HEK293 (cell line): ENCODE data around the gene PARP8.

Source experiments
- CTCF ChIA-PET: fragments of 350-600 bp; formaldehyde crosslinking; extraction: SDS; loops from one replicate; lab custom pipeline; 2021; ENCODE audit warnings: antibody characterized with exemption; lab: Yijun Ruan, JAX
- POLR2A ChIA-PET: fragments of 300-600 bp; formaldehyde crosslinking; extraction: SDS; loops from one replicate; lab custom pipeline; 2020; ENCODE audit warnings: antibody characterized with exemption, inconsistent platforms; lab: Yijun Ruan, JAX
- H3K27ac ChIP-seq: fragments of 200-500 bp; sonication (Bioruptor generic); 2 replicates; pipeline ENCODE4 v1.5.1; 2014; ENCODE audit warnings: low read depth, low read length, control low read depth, inconsistent platforms; ENCODE audit errors: extremely low read depth
- H3K36me3 ChIP-seq, 2 experiments: fragments of 200-500 bp in 1 of 2; sonication (Bioruptor generic) in 1 of 2; 1 replicate in 1 of 2; 2 replicates in 1 of 2; pipeline ENCODE4 v1.5.1; 2014 to 2017; ENCODE audit warnings: inconsistent platforms in 2 of 2, low read length in 2 of 2; ENCODE audit not compliant: control insufficient read depth in 2 of 2, insufficient read depth in 1 of 2
- H3K4me1 ChIP-seq: fragments of 200-500 bp; sonication (Bioruptor generic); 2 replicates; pipeline ENCODE4 v1.5.1; 2014; ENCODE audit warnings: mild to moderate bottlenecking, low read length, inconsistent platforms; ENCODE audit not compliant: control insufficient read depth, insufficient read depth
- H3K4me3 ChIP-seq: 2 replicates; pipeline ENCODE4 v1.5.1; 2011; ENCODE audit warnings: low read depth, mild to moderate bottlenecking, control low read depth, low read length, moderate library complexity
- H3K9me3 ChIP-seq: fragments of 200-500 bp; sonication (Bioruptor generic); 2 replicates; pipeline ENCODE4 v1.5.1; 2014; ENCODE audit warnings: low read depth, low read length, inconsistent platforms; ENCODE audit not compliant: control insufficient read depth, insufficient read depth
- ATF2 ChIP-seq: fragments of 450-650 bp; formaldehyde crosslinking; IDR thresholded peaks from 2 replicates; pipeline ENCODE4 v1.5.1; 2016; ENCODE audit warnings: missing biosample characterization, missing genetic modification characterization, low read depth
- BCL11A ChIP-seq: fragments of 450-650 bp; formaldehyde crosslinking; IDR thresholded peaks from 2 replicates; pipeline ENCODE4 v1.5.1; 2016; ENCODE audit warnings: low read depth, missing biosample characterization, missing genetic modification characterization
- BCL11B ChIP-seq: fragments of 450-650 bp; formaldehyde crosslinking; IDR thresholded peaks from 2 replicates; pipeline ENCODE4 v1.5.1; 2016; ENCODE audit warnings: low read depth, missing biosample characterization, missing genetic modification characterization
- EGR2 ChIP-seq: fragments of 450-650 bp; formaldehyde crosslinking; IDR thresholded peaks from 2 replicates; pipeline ENCODE4 v1.5.1; 2016; ENCODE audit warnings: low read depth, missing biosample characterization, missing genetic modification characterization
- GFI1B ChIP-seq: fragments of 450-650 bp; formaldehyde crosslinking; IDR thresholded peaks from 2 replicates; pipeline ENCODE4 v1.5.1; 2016; ENCODE audit warnings: missing biosample characterization, missing genetic modification characterization
- PBX3 ChIP-seq: sonication (generic); formaldehyde crosslinking; IDR thresholded peaks from 2 replicates; pipeline ENCODE4 v1.8.1; 2022; ENCODE audit warnings: mild to moderate bottlenecking, moderate library complexity, missing genetic modification reagents
- REST ChIP-seq: fragments of 450-650 bp; formaldehyde crosslinking; IDR thresholded peaks from 2 replicates; pipeline ENCODE4 v1.5.1; 2016; ENCODE audit warnings: missing biosample characterization, missing genetic modification characterization
- SP3 ChIP-seq: fragments of 450-650 bp; formaldehyde crosslinking; IDR thresholded peaks from 2 replicates; pipeline ENCODE4 v1.5.1; 2016; ENCODE audit warnings: missing biosample characterization, missing genetic modification characterization
- ZBTB11 ChIP-seq: fragments of 450-650 bp; formaldehyde crosslinking; conservative IDR thresholded peaks from 2 replicates; pipeline ENCODE4 v1.5.1; 2016; ENCODE audit warnings: low read depth, missing biosample characterization, missing genetic modification characterization
- ZBTB26 ChIP-seq: fragments of 450-650 bp; formaldehyde crosslinking; optimal IDR thresholded peaks from 2 replicates; pipeline ENCODE3; 2016; ENCODE audit warnings: missing biosample characterization, mild to moderate bottlenecking, missing genetic modification characterization
- ZNF416 ChIP-seq: fragments of 450-650 bp; formaldehyde crosslinking; IDR thresholded peaks from 2 replicates; pipeline ENCODE4 v1.5.1; 2016; ENCODE audit warnings: missing biosample characterization, missing genetic modification characterization
- ZNF544 ChIP-seq: fragments of 450-650 bp; formaldehyde crosslinking; IDR thresholded peaks from 2 replicates; pipeline ENCODE4 v1.5.0; 2017; ENCODE audit warnings: missing biosample characterization, missing genetic modification characterization
- ZNF610 ChIP-seq: fragments of 450-650 bp; formaldehyde crosslinking; IDR thresholded peaks from 2 replicates; pipeline ENCODE4 v1.5.1; 2016; ENCODE audit warnings: missing biosample characterization, missing genetic modification characterization, borderline replicate concordance
- ZNF623 ChIP-seq: fragments of 450-650 bp; formaldehyde crosslinking; IDR thresholded peaks from 2 replicates; pipeline ENCODE4 v1.5.1; 2016; ENCODE audit warnings: missing biosample characterization, missing genetic modification characterization
- ZNF677 ChIP-seq: fragments of 450-650 bp; IDR thresholded peaks from 2 replicates; pipeline ENCODE4 v1.5.0; 2018; ENCODE audit warnings: missing biosample characterization, mild to moderate bottlenecking, missing genetic modification characterization, moderate library complexity
- ZNF791 ChIP-seq: fragments of 450-650 bp; formaldehyde crosslinking; IDR thresholded peaks from 2 replicates; pipeline ENCODE4 v1.5.1; 2016; ENCODE audit warnings: missing biosample characterization, missing genetic modification characterization

Gene PARP8

GRCh38 chr5:50791813-50792212 lies 125.4 kb downstream of the PARP8 start:
- Histone ChIP-seq H3K4me3 (no peak overlapping the region), H3K27ac (no peak overlapping the region)
- peak; percentile 56 for TF ChIP-seq ATF2 (tag by site-specific recombination)
- TF ChIP-seq BCL11A (tag by site-specific recombination), result no peak
- TF ChIP-seq, all 188 proteins: peak for 1
- ChIA-PET CTCF (no interaction called here), POLR2A (no interaction called here)
- peaks cover 11 to 25% of the 10 kb centered on the region in 2 experiments; a peak in 2 of 3 replicates for H3K36me3 ChIP-seq
- H3K9me3 ChIP-seq, result no peaks in the 10 kb centered on the region
- no peaks in the 10 kb centered on the region for H3K4me1 ChIP-seq

- CTCF ChIA-PET, result no interaction called here
- peaks cover 11 to 27% of the 10 kb centered on the region in 2 experiments; a peak in 2 of 3 replicates for H3K36me3 ChIP-seq
- no peak overlapping the region for H3K4me3 ChIP-seq
- H3K4me1 ChIP-seq, result no peaks in the 10 kb centered on the region
- H3K9me3 ChIP-seq, result no peaks in the 10 kb centered on the region
- TF ChIP-seq BCL11B (tag by site-specific recombination), result no peak
- no peak for TF ChIP-seq ZNF610 (tag by site-specific recombination)
- no peak for TF ChIP-seq ZNF623 (tag by site-specific recombination)
- TF ChIP-seq ZBTB11 (tag by site-specific recombination), result no peak
- TF ChIP-seq REST (tag by site-specific recombination), result no peak
- no peak for TF ChIP-seq ZNF544
- no peak for TF ChIP-seq ZNF677 (tag by site-specific recombination)
- no peak for TF ChIP-seq ZBTB26 (tag by site-specific recombination)
- TF ChIP-seq GFI1B (tag by site-specific recombination), result no peak
- TF ChIP-seq EGR2 (tag by site-specific recombination), result no peak
- no peak for TF ChIP-seq ZNF791 (tag by site-specific recombination)
- no peak for TF ChIP-seq BCL11A (tag by site-specific recombination)
- TF ChIP-seq ZNF416 (tag by site-specific recombination), result no peak
- TF ChIP-seq PBX3 (CRISPR knock-in tag), result no peak
- TF ChIP-seq SP3 (tag by site-specific recombination), result no peak
- TF ChIP-seq, all 188 proteins: peak for 0
- POLR2A ChIA-PET, result no interaction called here
- no peak overlapping the region for H3K27ac ChIP-seq
Measured at GRCh38 chr5:50792843-50793242, 126.4 kb downstream of the PARP8 start.
